ENCODE measurements around the gene TMEM232. TPM values are rescaled to one million over a fixed set of nuclear protein-coding genes. Genes with fewer than 3 reads are reported as not detected.

The TMEM232 gene
- total RNA-seq, 4 donors from 2014 or later = 1.2 to 3.8 (median 2.0) TPM

- Histone ChIP-seq H3K4me1 (no peaks in the 10 kb centered on the region), H3K9me3 (no peaks in the 10 kb centered on the region), H3K4me3 (no peak overlapping the region), H3K27ac (replicated peaks in 1 of 4) (no peak overlapping the region), H3K27me3 (no peaks in the 10 kb centered on the region), H3K36me3 (peaks cover 23 to 88% (median 57%) of the 10 kb centered on the region in 4 donors)
- DNase-seq (ENCODE audit: extremely low spot score) = no peak
- intact Hi-C loops (cut with DNase I) = loop anchor here (2.0 to 5.0 kb wide), 2 partner anchors 315 to 336 kb away; partner anchors contain the start of genes TSLP and WDR36
- TF ChIP-seq CTCF (IDR thresholded peaks at IDR 0.05) (peak; percentile 49 to 72 (median 66)), POLR2AphosphoS5 (IDR thresholded peaks at IDR 0.05) (no peak)
- WGBS = 50% methylated on average over 4 of the region's 4 CpGs
Measured at GRCh38 chr5:110757118-110757729, 30.8 kb upstream of the TMEM232 start.

GRCh38 chr5:110754181-110754580, 27.7 kb upstream of the TMEM232 start:
- no peak for DNase-seq (ENCODE audit: extremely low spot score)
- Histone ChIP-seq H3K4me1 (no peaks in the 10 kb centered on the region), H3K36me3 (peaks cover 0 to 78% (median 33%) of the 10 kb centered on the region in 4 donors), H3K27ac (replicated peaks in 1 of 4) (no peak overlapping the region), H3K27me3 (no peaks in the 10 kb centered on the region), H3K4me3 (no peak overlapping the region), H3K9me3 (no peaks in the 10 kb centered on the region)
- intact Hi-C loops (cut with DNase I) = no loop called here
- no peak for TF ChIP-seq EP300 (IDR thresholded peaks at IDR 0.05)
- TF ChIP-seq POLR2A (IDR thresholded peaks at IDR 0.05; ENCODE audit: low read depth) = no peak
- TF ChIP-seq POLR2AphosphoS5 (IDR thresholded peaks at IDR 0.05) = no peak
- TF ChIP-seq CTCF (IDR thresholded peaks at IDR 0.05) = no peak

GRCh38 chr5:110753600-110753999, 27.1 kb upstream of the TMEM232 start:
- 88% methylated on average over 2 of the region's 2 CpGs for WGBS
- Histone ChIP-seq H3K4me3 (no peak overlapping the region), H3K27ac (replicated peaks in 1 of 4) (no peak overlapping the region), H3K36me3 (peaks cover 0 to 77% (median 35%) of the 10 kb centered on the region in 4 donors), H3K9me3 (no peaks in the 10 kb centered on the region), H3K27me3 (no peaks in the 10 kb centered on the region), H3K4me1 (no peaks in the 10 kb centered on the region)
- intact Hi-C loops (cut with DNase I) = no loop called here
- no peak for DNase-seq (ENCODE audit: extremely low spot score)
- TF ChIP-seq EP300 (IDR thresholded peaks at IDR 0.05) (no peak), POLR2AphosphoS5 (IDR thresholded peaks at IDR 0.05) (no peak), CTCF (IDR thresholded peaks at IDR 0.05) (no peak), POLR2A (IDR thresholded peaks at IDR 0.05; ENCODE audit: low read depth) (no peak)

- intact Hi-C loops (cut with DNase I) = no loop called here
- Histone ChIP-seq H3K9me3 (no peaks in the 10 kb centered on the region), H3K36me3 (peaks cover 0 to 77% (median 38%) of the 10 kb centered on the region in 4 donors), H3K27me3 (no peaks in the 10 kb centered on the region), H3K4me1 (no peaks in the 10 kb centered on the region), H3K27ac (replicated peaks in 1 of 4) (no peak overlapping the region), H3K4me3 (no peak overlapping the region)
- 69% methylated on average over 1 of the region's 1 CpG for WGBS
- TF ChIP-seq EP300 (IDR thresholded peaks at IDR 0.05) (no peak), POLR2AphosphoS5 (IDR thresholded peaks at IDR 0.05) (no peak), POLR2A (IDR thresholded peaks at IDR 0.05; ENCODE audit: low read depth) (no peak), CTCF (IDR thresholded peaks at IDR 0.05) (no peak)
- DNase-seq (ENCODE audit: extremely low spot score) = no peak
Measured at GRCh38 chr5:110752953-110753352, 26.5 kb upstream of the TMEM232 start.
